Tibial nerve (tissue), 3 donors: Measurements from ENCODE around the gene GGTA1.

Experiments used
- POLR2A ChIP-seq, 2 donors: fragments of 450-650 bp; IDR thresholded peaks; one replicate each; pipeline ENCODE4 v1.6.1; 2017; ENCODE audit warnings: antibody characterized with exemption in 2 of 2, mild to moderate bottlenecking in 2 of 2, moderate library complexity in 2 of 2
- TF ChIP-seq, protein P1 (sequence below), 5 experiments: fragments of 200-600 bp in 3 of 5; fragments of 450-650 bp in 2 of 5; sonication (generic) in 3 of 5; IDR thresholded peaks; one replicate each; pipeline ENCODE4 v1.5.1; 2016 to 2019; ENCODE audit warnings: antibody characterized with exemption in 5 of 5, mild to moderate bottlenecking in 3 of 5, moderate library complexity in 2 of 5

DNA sequence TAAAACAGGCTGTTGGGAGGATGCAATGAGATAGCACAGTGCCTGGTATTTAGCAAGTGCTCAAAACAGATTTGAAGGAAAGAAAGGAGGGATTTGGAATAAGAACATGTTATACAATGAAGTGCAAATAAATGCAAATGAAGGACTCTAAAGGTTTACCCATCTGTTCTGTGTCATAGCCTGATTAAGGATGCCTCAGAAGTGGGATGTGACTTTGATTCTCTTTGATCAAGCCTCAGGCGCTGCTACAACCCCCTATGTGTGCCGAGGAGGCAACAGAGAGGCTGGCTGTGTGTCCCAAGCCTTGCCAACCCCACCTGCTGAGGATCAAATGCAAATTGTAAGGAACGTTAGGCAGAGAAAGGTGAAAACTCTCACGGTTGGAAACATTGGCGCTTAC is 27.2 kb downstream of the GGTA1 start:
- TF ChIP-seq, protein P1, sequence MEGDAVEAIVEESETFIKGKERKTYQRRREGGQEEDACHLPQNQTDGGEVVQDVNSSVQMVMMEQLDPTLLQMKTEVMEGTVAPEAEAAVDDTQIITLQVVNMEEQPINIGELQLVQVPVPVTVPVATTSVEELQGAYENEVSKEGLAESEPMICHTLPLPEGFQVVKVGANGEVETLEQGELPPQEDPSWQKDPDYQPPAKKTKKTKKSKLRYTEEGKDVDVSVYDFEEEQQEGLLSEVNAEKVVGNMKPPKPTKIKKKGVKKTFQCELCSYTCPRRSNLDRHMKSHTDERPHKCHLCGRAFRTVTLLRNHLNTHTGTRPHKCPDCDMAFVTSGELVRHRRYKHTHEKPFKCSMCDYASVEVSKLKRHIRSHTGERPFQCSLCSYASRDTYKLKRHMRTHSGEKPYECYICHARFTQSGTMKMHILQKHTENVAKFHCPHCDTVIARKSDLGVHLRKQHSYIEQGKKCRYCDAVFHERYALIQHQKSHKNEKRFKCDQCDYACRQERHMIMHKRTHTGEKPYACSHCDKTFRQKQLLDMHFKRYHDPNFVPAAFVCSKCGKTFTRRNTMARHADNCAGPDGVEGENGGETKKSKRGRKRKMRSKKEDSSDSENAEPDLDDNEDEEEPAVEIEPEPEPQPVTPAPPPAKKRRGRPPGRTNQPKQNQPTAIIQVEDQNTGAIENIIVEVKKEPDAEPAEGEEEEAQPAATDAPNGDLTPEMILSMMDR (IDR thresholded peaks at IDR 0.05), result no peak
- TF ChIP-seq POLR2A (IDR thresholded peaks at IDR 0.05), result no peak
